GM12878 (cell line): ENCODE data around the gene OR4D2. TPM values are rescaled to one million over a fixed set of nuclear protein-coding genes. Genes with fewer than 3 reads are reported as not detected.

Source experiments
- ASH2L ChIP-seq: fragments of 300-600, 200-600 bp; sonication (generic); IDR thresholded peaks from 2 replicates; pipeline ENCODE4 v1.6.1; 2017; ENCODE audit warnings: low read depth, mild to moderate bottlenecking, borderline replicate concordance
- ATF2 ChIP-seq: IDR thresholded peaks from 2 replicates; pipeline ENCODE4 v1.6.1; 2012; ENCODE audit warnings: low read length, inconsistent platforms
- E4F1 ChIP-seq: fragments of 450-650 bp; IDR thresholded peaks from 2 replicates; pipeline ENCODE4 v1.6.1; 2018; ENCODE audit warnings: borderline replicate concordance, mild to moderate bottlenecking; ENCODE audit not compliant: partially characterized antibody
- FOS ChIP-seq: IDR thresholded peaks from 3 replicates; pipeline ENCODE4 v1.6.1; 2011; ENCODE audit warnings: borderline replicate concordance; ENCODE audit not compliant: insufficient read length; ENCODE audit errors: extremely low read depth
- IRF5 ChIP-seq: fragments of 450-650 bp; IDR thresholded peaks from 2 replicates; pipeline ENCODE4 v1.6.1; 2017; ENCODE audit warnings: borderline replicate concordance
- NFIC ChIP-seq: IDR thresholded peaks from 2 replicates; pipeline ENCODE4 v1.6.1; 2012; ENCODE audit warnings: low read depth, mild to moderate bottlenecking, inconsistent platforms, low read length, moderate library complexity
- NRF1 ChIP-seq: conservative IDR thresholded peaks from 2 replicates; pipeline ENCODE4 v1.6.1; 2011; ENCODE audit warnings: mild to moderate bottlenecking, low read depth, low read length, improper control_type of control experiment
- PAX8 ChIP-seq: fragments of 450-650 bp; IDR thresholded peaks from 2 replicates; pipeline ENCODE4 v1.6.1; 2017; ENCODE audit warnings: mild to moderate bottlenecking, moderate library complexity
- POU2F2 ChIP-seq: IDR thresholded peaks from 3 replicates; pipeline ENCODE4 v1.6.1; 2011; ENCODE audit warnings: low read depth, mild to moderate bottlenecking, low read length, borderline replicate concordance
- RCOR1 ChIP-seq: conservative IDR thresholded peaks from 2 replicates; pipeline ENCODE4 v1.6.1; 2012; ENCODE audit warnings: low read depth, low read length, improper control_type of control experiment
- REST ChIP-seq: IDR thresholded peaks from 2 replicates; pipeline ENCODE4 v1.6.1; 2012; ENCODE audit warnings: mild to moderate bottlenecking, low read depth, low read length
- RUNX3 ChIP-seq: IDR thresholded peaks from 2 replicates; pipeline ENCODE4 v1.6.1; 2012; ENCODE audit warnings: low read length, inconsistent platforms
- SMAD5 ChIP-seq: IDR thresholded peaks from 2 replicates; pipeline ENCODE4 v1.6.1; 2016; ENCODE audit warnings: antibody characterized with exemption, low read depth
- USF1 ChIP-seq: IDR thresholded peaks from 2 replicates; pipeline ENCODE4 v1.6.1; 2011; ENCODE audit warnings: borderline replicate concordance, low read depth, mild to moderate bottlenecking, moderate library complexity, mixed read lengths, low read length; ENCODE audit not compliant: insufficient read depth; ENCODE audit errors: extremely low read length
- WRNIP1 ChIP-seq: IDR thresholded peaks from 2 replicates; pipeline ENCODE4 v1.6.1; 2011; ENCODE audit warnings: low read depth, low read length, improper control_type of control experiment, borderline replicate concordance
- YY1 ChIP-seq: IDR thresholded peaks from 2 replicates; pipeline ENCODE4 v1.6.1; 2011; ENCODE audit warnings: low read depth, mild to moderate bottlenecking, low read length
- ZNF24 ChIP-seq: fragments of 450-650 bp; IDR thresholded peaks from 2 replicates; pipeline ENCODE4 v1.6.1; 2017; ENCODE audit warnings: antibody characterized with exemption, mild to moderate bottlenecking
- polyA plus RNA-seq, 11 experiments: library from polyadenylated mRNA; depleted of rRNA in 4 of 11; unstranded in 6 of 11; stranded (reverse) in 5 of 11; fragments of >200 nt; fragmentation: Nextera tagmentation in 4 of 11; fragmentation: Illumina TruSeq in 1 of 11; extraction: Ambion mirVana in 4 of 11; extraction: Trizol in 1 of 11; gene quantifications; 1 replicate in 1 of 11; 2 replicates in 10 of 11; pipeline versions ENCODE4 v1.2.1 to v1.2.3, GENCODE V29; 2011 to 2016; ENCODE audit warnings: inconsistent platforms in 2 of 11, missing spikeins in 2 of 11, low read depth in 1 of 11
- total RNA-seq, 4 experiments: library from RNA; depleted of rRNA in 3 of 4; stranded (reverse); fragments of >200 nt in 3 of 4; fragmentation: Illumina TruSeq in 1 of 4; extraction: Trizol in 1 of 4; gene quantifications; 2 replicates each; pipeline versions ENCODE4 v1.2.1 to v1.2.3, GENCODE V29; 2013 to 2021

OR4D2 gene
- total and polyA plus RNA-seq, 10 of the 15 experiments (the other 5 are each of a cell fraction or from before 2014, with no cell fraction given) = 0.04 TPM; not detected in 9

GRCh38 chr17:58219007-58219788, 52.4 kb downstream of the OR4D2 start, which contains the start of gene MKS1 (continued):
- TF ChIP-seq E4F1 = peak; percentile 98
- TF ChIP-seq IRF5 = no peak
- no peak for TF ChIP-seq PAX8
- TF ChIP-seq SMAD5 = peak; percentile 83
- TF ChIP-seq REST = 0 out of 2 replicates have a peak, but pooled peaks have one; percentile 15
- TF ChIP-seq ASH2L = no peak
- TF ChIP-seq ZNF24 = no peak
- peak; percentile 97 for TF ChIP-seq YY1
- TF ChIP-seq RUNX3 = peak; percentile 33
- TF ChIP-seq RCOR1 = 0 out of 2 replicates have a peak, but pooled peaks have one; percentile 56
- no peak for TF ChIP-seq ATF2
- peak; percentile 64; the same call in 1 of the 3 replicates for TF ChIP-seq POU2F2
- no peak for TF ChIP-seq NFIC
- no peak for TF ChIP-seq FOS
- peak; percentile 67; the same call in 1 of the 2 replicates for TF ChIP-seq WRNIP1
- no peak for TF ChIP-seq USF1
- TF ChIP-seq NRF1 = peak; percentile 60
